OCI-LY1 (cell line): Measurements from ENCODE around the gene SLIT3.

Experiments used
- H2AFZ ChIP-seq: fragments of 200-600 bp; sonication (generic), shearing (Covaris generic); 2 replicates; pipeline ENCODE4 v1.6.0; 2014; ENCODE audit warnings: antibody characterized with exemption, mild to moderate bottlenecking, low read length
- H3F3A ChIP-seq: fragments of 200-600 bp; sonication (generic), shearing (Covaris generic); 2 replicates; pipeline ENCODE4 v1.6.0; 2014; ENCODE audit warnings: mild to moderate bottlenecking, antibody characterized with exemption, low read length, moderate library complexity; ENCODE audit not compliant: insufficient read depth
- H3K27ac ChIP-seq: fragments of 200-600 bp; sonication (generic); 2 replicates; pipeline ENCODE4 v1.5.1; 2014; ENCODE audit warnings: low read length, mixed run types, mild to moderate bottlenecking, low read depth; ENCODE audit not compliant: poor library complexity, severe bottlenecking
- H3K27me3 ChIP-seq: fragments of 200-600 bp; sonication (generic); 2 replicates; pipeline ENCODE4 v1.6.0; 2014; ENCODE audit warnings: antibody characterized with exemption, mild to moderate bottlenecking, low read length, moderate library complexity; ENCODE audit not compliant: insufficient read depth
- H3K36me3 ChIP-seq: fragments of 200-600 bp; sonication (generic); 2 replicates; pipeline ENCODE4 v1.6.1; 2014; ENCODE audit warnings: mild to moderate bottlenecking, antibody characterized with exemption, low read length, moderate library complexity, mixed read lengths; ENCODE audit not compliant: insufficient read depth
- H3K4me1 ChIP-seq: fragments of 200-600 bp; sonication (generic); 2 replicates; pipeline ENCODE4 v1.5.1; 2014; ENCODE audit warnings: mild to moderate bottlenecking, low read length, moderate library complexity; ENCODE audit not compliant: insufficient read depth, severe bottlenecking
- H3K4me2 ChIP-seq: fragments of 200-600 bp; sonication (generic), shearing (Covaris generic); 2 replicates; pipeline ENCODE4 v1.6.1; 2014; ENCODE audit warnings: low read length
- H3K4me3 ChIP-seq: fragments of 200-600 bp; sonication (generic); 2 replicates; pipeline ENCODE4 v1.5.1; 2014; ENCODE audit warnings: low read length, low read depth, mild to moderate bottlenecking, mixed read lengths; ENCODE audit not compliant: poor library complexity, severe bottlenecking
- H3K79me2 ChIP-seq: fragments of 200-600 bp; shearing (Covaris generic); 2 replicates; pipeline ENCODE4 v1.6.1; 2016; ENCODE audit warnings: mixed run types, low read length, mixed read lengths; ENCODE audit not compliant: insufficient read depth
- H3K9ac ChIP-seq: fragments of 200-600 bp; sonication (generic), shearing (Covaris generic); 2 replicates; pipeline ENCODE4 v1.6.1; 2014; ENCODE audit warnings: mild to moderate bottlenecking, low read length, mixed read lengths
- H3K9me2 ChIP-seq: fragments of 200-600 bp; sonication (generic), shearing (Covaris generic); 2 replicates; pipeline ENCODE4 v1.6.1; 2014; ENCODE audit warnings: low read depth, mild to moderate bottlenecking, low read length, mixed read lengths
- H3K9me3 ChIP-seq: fragments of 200-600 bp; shearing (Covaris generic); 2 replicates; pipeline ENCODE4 v1.6.1; 2014; ENCODE audit warnings: low read length, mixed read lengths
- H4K20me1 ChIP-seq: fragments of 200-600 bp; sonication (generic), shearing (Covaris generic); 2 replicates; pipeline ENCODE4 v1.6.0; 2016; ENCODE audit warnings: mild to moderate bottlenecking, low read length; ENCODE audit not compliant: insufficient read depth
- EZH2 ChIP-seq: fragments of 200-600 bp; sonication (generic), shearing (Covaris generic); IDR thresholded peaks from 2 replicates; pipeline ENCODE4 v1.8.0; 2017; ENCODE audit warnings: borderline replicate concordance, mixed run types, mild to moderate bottlenecking, antibody characterized with exemption, low read length, moderate library complexity, mixed read lengths
- TF ChIP-seq, protein P1 (sequence below): fragments of 200-600 bp; sonication (generic), shearing (Covaris generic); IDR thresholded peaks from 2 replicates; pipeline ENCODE4 v1.5.1; 2017; ENCODE audit warnings: mild to moderate bottlenecking, antibody characterized with exemption, low read length, moderate library complexity, mixed read lengths

SLIT3 gene

DNA sequence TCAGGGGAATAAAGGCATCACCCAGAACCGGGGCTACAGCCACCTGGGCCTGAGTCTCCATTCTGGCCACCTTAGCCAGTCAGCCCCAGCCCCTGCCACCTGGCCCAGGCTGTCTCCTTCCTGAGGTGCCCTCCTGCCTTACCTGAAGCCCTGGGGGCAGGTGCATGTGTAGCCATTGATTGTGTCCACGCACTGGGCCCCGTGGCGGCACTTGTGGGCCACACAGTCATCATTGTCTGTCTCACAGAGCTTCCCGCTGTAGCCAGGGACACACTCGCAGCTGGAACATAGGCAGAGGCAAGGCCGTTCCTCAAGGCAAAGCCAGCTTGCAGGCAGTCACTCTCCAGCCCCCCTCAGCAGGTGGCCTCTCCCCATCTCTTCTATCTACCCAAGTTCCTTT lies 614.1 kb downstream of the SLIT3 start:
- Histone ChIP-seq H3K79me2 (no peaks in the 10 kb centered on the region), H2AFZ (no peak overlapping the region), H3K9ac (no peak overlapping the region), H3K4me3 (no peak overlapping the region), H3K4me2 (no peak overlapping the region), H3K9me3 (no peaks in the 10 kb centered on the region), H3K4me1 (no peaks in the 10 kb centered on the region), H3K27me3 (no peaks in the 10 kb centered on the region), H3K36me3 (no peaks in the 10 kb centered on the region), H3K9me2 (no peaks in the 10 kb centered on the region), H4K20me1 (no peaks in the 10 kb centered on the region), H3K27ac (no peak overlapping the region), H3F3A (no peaks in the 10 kb centered on the region)
- TF ChIP-seq, protein P1, sequence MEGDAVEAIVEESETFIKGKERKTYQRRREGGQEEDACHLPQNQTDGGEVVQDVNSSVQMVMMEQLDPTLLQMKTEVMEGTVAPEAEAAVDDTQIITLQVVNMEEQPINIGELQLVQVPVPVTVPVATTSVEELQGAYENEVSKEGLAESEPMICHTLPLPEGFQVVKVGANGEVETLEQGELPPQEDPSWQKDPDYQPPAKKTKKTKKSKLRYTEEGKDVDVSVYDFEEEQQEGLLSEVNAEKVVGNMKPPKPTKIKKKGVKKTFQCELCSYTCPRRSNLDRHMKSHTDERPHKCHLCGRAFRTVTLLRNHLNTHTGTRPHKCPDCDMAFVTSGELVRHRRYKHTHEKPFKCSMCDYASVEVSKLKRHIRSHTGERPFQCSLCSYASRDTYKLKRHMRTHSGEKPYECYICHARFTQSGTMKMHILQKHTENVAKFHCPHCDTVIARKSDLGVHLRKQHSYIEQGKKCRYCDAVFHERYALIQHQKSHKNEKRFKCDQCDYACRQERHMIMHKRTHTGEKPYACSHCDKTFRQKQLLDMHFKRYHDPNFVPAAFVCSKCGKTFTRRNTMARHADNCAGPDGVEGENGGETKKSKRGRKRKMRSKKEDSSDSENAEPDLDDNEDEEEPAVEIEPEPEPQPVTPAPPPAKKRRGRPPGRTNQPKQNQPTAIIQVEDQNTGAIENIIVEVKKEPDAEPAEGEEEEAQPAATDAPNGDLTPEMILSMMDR, result no peak
- no peak for TF ChIP-seq EZH2

GRCh38 chr5:168685566-168685965 lies 615.4 kb downstream of the SLIT3 start:
- Histone ChIP-seq H3K9me3 (no peaks in the 10 kb centered on the region), H3K79me2 (no peaks in the 10 kb centered on the region), H3F3A (no peaks in the 10 kb centered on the region), H3K36me3 (no peaks in the 10 kb centered on the region), H2AFZ (no peak overlapping the region), H3K4me3 (no peak overlapping the region), H3K9me2 (no peaks in the 10 kb centered on the region), H3K9ac (no peak overlapping the region), H3K4me1 (no peaks in the 10 kb centered on the region), H3K27ac (no peak overlapping the region), H3K27me3 (no peaks in the 10 kb centered on the region), H4K20me1 (no peaks in the 10 kb centered on the region), H3K4me2 (no peak overlapping the region)
- TF ChIP-seq EZH2, result no peak
- TF ChIP-seq, protein P1, result no peak

DNA sequence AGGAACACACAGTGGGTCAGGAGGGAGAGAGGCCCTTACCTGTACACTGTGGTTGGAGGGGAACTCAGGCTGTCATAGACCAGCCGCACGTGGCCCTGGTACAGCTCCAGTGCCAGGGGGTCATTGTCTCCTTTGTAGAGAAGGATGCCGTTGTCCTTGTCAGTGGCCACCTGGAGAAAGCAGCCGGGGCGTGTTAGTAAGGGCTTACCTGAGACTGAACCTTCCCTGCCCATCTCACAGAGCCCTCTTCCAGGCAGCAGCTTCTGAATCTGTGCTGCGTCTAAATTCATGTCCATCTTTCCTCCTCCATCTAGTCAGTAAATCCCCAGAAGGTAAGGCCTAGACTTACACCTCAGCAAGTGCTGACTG lies 617.0 kb downstream of the SLIT3 start:
- Histone ChIP-seq H3F3A (no peaks in the 10 kb centered on the region), H3K36me3 (no peaks in the 10 kb centered on the region), H3K9me3 (no peaks in the 10 kb centered on the region), H3K27ac (no peak overlapping the region), H3K4me3 (no peak overlapping the region), H3K27me3 (no peaks in the 10 kb centered on the region), H3K79me2 (no peaks in the 10 kb centered on the region), H4K20me1 (no peaks in the 10 kb centered on the region), H3K9ac (no peak overlapping the region), H3K4me1 (no peaks in the 10 kb centered on the region), H3K4me2 (no peak overlapping the region), H2AFZ (no peak overlapping the region), H3K9me2 (no peaks in the 10 kb centered on the region)
- TF ChIP-seq, protein P1, result no peak
- no peak for TF ChIP-seq EZH2
